ENCODE data around the gene UFD1.
"Not testable (repeated sequence)": the region's sequence is repeated elsewhere in the genome, so short reads cannot be mapped to it uniquely, and the experiment has no call there.

Gene UFD1

GRCh38 chr22:19446603-19447329 is 32.2 kb downstream of the UFD1 start:
- DNase-seq = peak; percentile 51

- DNase-seq = not testable (repeated sequence)
These were observed 33.6 kb downstream of the UFD1 start for GRCh38 chr22:19445279-19445982.

- no peak for DNase-seq
These were observed 35.3 kb downstream of the UFD1 start for GRCh38 chr22:19443544-19444211.

- no peak for DNase-seq
These were observed 36.8 kb downstream of the UFD1 start for GRCh38 chr22:19442166-19442565.

GRCh38 chr22:19440411-19441195 is 38.4 kb downstream of the UFD1 start:
- no peak for DNase-seq

GRCh38 chr22:19438298-19438697 is 40.7 kb downstream of the UFD1 start:
- no peak for DNase-seq

GRCh38 chr22:19436444-19437161 is 42.4 kb downstream of the UFD1 start:
- DNase-seq = not testable (repeated sequence)

GRCh38 chr22:19434829-19435580 is 44.0 kb downstream of the UFD1 start:
- DNase-seq = no peak

- DNase-seq = no peak
These were observed 44.6 kb downstream of the UFD1 start for GRCh38 chr22:19434401-19434800.

- DNase-seq = peak; percentile 95
These were observed 46.7 kb downstream of the UFD1 start, which contains the start of gene MRPL40 for GRCh38 chr22:19432133-19432851. MRPL40 (plus strand) TSS chr22:19432545; CDS start chr22:19432555, 10 bp downstream.

- DNase-seq = peak; percentile 94
These were observed 47.3 kb downstream of the UFD1 start, which contains the start of gene HIRA for GRCh38 chr22:19431649-19432132. HIRA (minus strand) TSS chr22:19431733; CDS start chr22:19431476, 257 bp downstream.

- peak; percentile 75 for DNase-seq
These were observed 48.0 kb downstream of the UFD1 start for GRCh38 chr22:19430890-19431541.

GRCh38 chr22:19429950-19430889 is 48.8 kb downstream of the UFD1 start:
- DNase-seq = no peak

- DNase-seq = no peak
These were observed 54.9 kb downstream of the UFD1 start for GRCh38 chr22:19424186-19424500.

- no peak for DNase-seq
These were observed 56.3 kb downstream of the UFD1 start for GRCh38 chr22:19422440-19423301.

- DNase-seq = no peak
These were observed 58.7 kb downstream of the UFD1 start for GRCh38 chr22:19420321-19420720.

- no peak for DNase-seq
These were observed 59.4 kb downstream of the UFD1 start for GRCh38 chr22:19419464-19420178.
